ENCODE data around the gene LRCH2.

GRCh38 chrX:115214605-115215004, 19.3 kb downstream of the LRCH2 start:
- no peak for TF ChIP-seq SP1 (IDR thresholded peaks at IDR 0.05)
- TF ChIP-seq FOXM1 (IDR thresholded peaks at IDR 0.05; ENCODE audit: borderline replicate concordance), result no peak
- no peak for TF ChIP-seq NFRKB (IDR thresholded peaks at IDR 0.05)
- TF ChIP-seq ZNF384 (IDR thresholded peaks at IDR 0.05), result no peak
- no peak for TF ChIP-seq CTBP1 (IDR thresholded peaks at IDR 0.05; ENCODE audit: borderline replicate concordance)
- no peak for TF ChIP-seq TARDBP (IDR thresholded peaks at IDR 0.05)
- TF ChIP-seq ARNT (IDR thresholded peaks at IDR 0.05), result no peak
- TF ChIP-seq FOXA1 (IDR thresholded peaks at IDR 0.05), result no peak
